BE2C (cell line): ENCODE data around the gene SRF.
A peak's percentile ranks its signal among the peaks of the same experiment; 100 is the strongest.

ENCODE experiments used
- DNase-seq: peaks from one replicate; pipeline ENCODE4 v3.0.0-alpha.2; 2020
- H3K27me3 ChIP-seq: fragments of 250-450 bp; sonication (Bioruptor Pico); 2 replicates; pipeline ENCODE4 v1.5.1; 2020; ENCODE audit warnings: mild to moderate bottlenecking
- H3K36me3 ChIP-seq: fragments of 250-450 bp; sonication (Bioruptor Pico); 2 replicates; pipeline ENCODE4 v1.5.1; 2020; ENCODE audit warnings: mild to moderate bottlenecking
- H3K4me1 ChIP-seq: fragments of 250-450 bp; sonication (Bioruptor Pico); 2 replicates; pipeline ENCODE4 v1.5.1; 2020
- H3K4me3 ChIP-seq: 2 replicates; pipeline ENCODE4 v1.5.1; 2011; ENCODE audit warnings: low read depth, low read length
- H3K9me3 ChIP-seq: fragments of 250-450 bp; sonication (Bioruptor Pico); 2 replicates; pipeline ENCODE4 v1.5.1; 2020
- CTCF ChIP-seq: IDR thresholded peaks from 2 replicates; pipeline ENCODE4 v1.5.1; 2012; ENCODE audit warnings: mild to moderate bottlenecking, low read depth, low read length

SRF gene

GRCh38 chr6:43203029-43203717 lies 32.1 kb downstream of the SRF start:
- TF ChIP-seq CTCF: no peak
- H3K4me1 ChIP-seq: no peaks in the 10 kb centered on the region
- no peaks in the 10 kb centered on the region for H3K9me3 ChIP-seq
- H3K27me3 ChIP-seq: no peaks in the 10 kb centered on the region
- no peak for DNase-seq
- no peak overlapping the region for H3K4me3 ChIP-seq
- no peaks in the 10 kb centered on the region for H3K36me3 ChIP-seq

DNA sequence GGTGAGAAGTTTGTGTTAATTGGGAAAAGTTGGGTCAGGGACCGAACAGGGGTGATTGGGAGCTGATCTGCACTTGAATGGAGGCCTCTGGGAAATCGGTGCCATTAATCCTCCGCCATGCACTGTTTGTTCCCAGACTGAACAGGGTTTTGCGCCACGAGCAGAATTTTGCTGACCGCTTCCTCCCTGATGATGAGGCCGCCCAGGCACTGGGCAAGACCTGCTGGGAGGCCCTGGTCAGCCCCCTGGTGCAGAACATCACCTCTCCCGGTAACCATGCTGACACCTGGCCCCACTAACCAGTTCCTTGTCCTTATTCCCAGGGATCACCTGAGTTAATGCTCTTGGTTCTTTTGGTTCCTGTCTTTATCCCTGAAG lies 32.6 kb downstream of the SRF start:
- no peak for TF ChIP-seq CTCF
- no peaks in the 10 kb centered on the region for H3K27me3 ChIP-seq
- no peaks in the 10 kb centered on the region for H3K4me1 ChIP-seq

DNA sequence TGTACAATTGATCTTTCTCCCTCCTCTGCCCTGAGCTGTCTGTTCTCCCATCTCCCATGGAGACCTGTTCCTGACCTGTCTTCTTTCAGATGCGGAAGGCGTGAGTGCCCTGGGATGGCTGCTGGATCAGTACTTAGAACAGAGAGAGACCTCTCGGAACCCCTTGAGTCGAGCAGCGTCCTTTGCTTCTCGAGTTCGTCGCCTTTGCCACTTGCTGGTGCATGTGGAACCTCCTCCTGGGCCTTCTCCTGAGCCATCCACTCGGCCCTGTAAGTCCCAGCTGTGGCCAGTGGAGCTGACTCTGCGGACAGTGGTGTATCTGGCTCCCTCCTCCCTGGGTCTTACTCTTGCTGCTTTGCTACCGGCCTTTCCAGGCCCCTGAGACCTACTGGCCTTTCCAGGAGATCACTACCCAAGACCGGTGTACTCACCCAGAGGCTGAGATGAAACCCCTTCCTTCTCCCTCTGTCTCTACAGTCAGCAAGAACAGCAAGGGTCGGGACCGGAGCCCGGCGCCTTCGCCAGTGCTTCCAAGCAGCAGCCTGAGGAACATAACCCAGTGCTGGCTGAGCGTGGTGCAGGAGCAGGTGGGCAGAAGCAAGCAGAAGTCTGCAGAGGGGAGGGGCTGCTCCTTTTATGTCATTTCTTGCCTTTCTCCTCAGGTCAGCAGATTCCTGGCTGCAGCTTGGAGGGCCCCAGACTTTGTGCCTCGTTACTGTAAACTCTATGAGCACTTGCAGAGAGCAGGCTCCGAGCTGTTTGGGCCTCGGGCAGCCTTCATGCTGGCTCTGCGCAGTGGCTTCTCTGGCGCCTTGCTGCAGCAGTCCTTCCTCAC lies 33.4 kb downstream of the SRF start:
- no peaks in the 10 kb centered on the region for H3K27me3 ChIP-seq
- H3K4me3 ChIP-seq: no peak overlapping the region
- DNase-seq: no peak
- H3K4me1 ChIP-seq: no peaks in the 10 kb centered on the region
- no peaks in the 10 kb centered on the region for H3K36me3 ChIP-seq
- H3K9me3 ChIP-seq: no peaks in the 10 kb centered on the region
- no peak for TF ChIP-seq CTCF

More for the DNA sequence above, 32.6 kb downstream of the SRF start:
- no peaks in the 10 kb centered on the region for H3K9me3 ChIP-seq
- H3K4me3 ChIP-seq: no peak overlapping the region
- DNase-seq: no peak
- H3K36me3 ChIP-seq: no peaks in the 10 kb centered on the region

- Histone ChIP-seq H3K27me3 (no peaks in the 10 kb centered on the region), H3K4me1 (no peaks in the 10 kb centered on the region), H3K9me3 (no peaks in the 10 kb centered on the region), H3K36me3 (no peaks in the 10 kb centered on the region), H3K4me3 (no peak overlapping the region)
- DNase-seq: no peak
- no peak for TF ChIP-seq CTCF
Observed at GRCh38 chr6:43205849-43206248, 34.8 kb downstream of the SRF start.

GRCh38 chr6:43207286-43207685 lies 36.2 kb downstream of the SRF start:
- Histone ChIP-seq H3K27me3 (no peaks in the 10 kb centered on the region), H3K36me3 (no peaks in the 10 kb centered on the region), H3K4me1 (no peaks in the 10 kb centered on the region), H3K9me3 (no peaks in the 10 kb centered on the region), H3K4me3 (no peak overlapping the region)
- TF ChIP-seq CTCF: no peak
- no peak for DNase-seq

GRCh38 chr6:43211955-43212354 lies 40.9 kb downstream of the SRF start:
- peak; percentile 32 for TF ChIP-seq CTCF
- no peaks in the 10 kb centered on the region for H3K27me3 ChIP-seq
- no peaks in the 10 kb centered on the region for H3K36me3 ChIP-seq
- no peaks in the 10 kb centered on the region for H3K4me1 ChIP-seq
- no peak overlapping the region for H3K4me3 ChIP-seq
- no peaks in the 10 kb centered on the region for H3K9me3 ChIP-seq
- DNase-seq: no peak
